Suppressor macrophage treated with lipopolysaccharide for 4 hours (primary cell): ENCODE results near the gene S100A16.
A peak's percentile ranks its signal among the peaks of the same experiment; 100 is the strongest.
"Not testable (repeated sequence)": the region's sequence is repeated elsewhere in the genome, so short reads cannot be mapped to it uniquely, and the experiment has no call there.

Source experiments
- DNase-seq: peaks from one replicate; pipeline ENCODE4 v3.0.0-alpha.2; 2020

Gene S100A16

DNA sequence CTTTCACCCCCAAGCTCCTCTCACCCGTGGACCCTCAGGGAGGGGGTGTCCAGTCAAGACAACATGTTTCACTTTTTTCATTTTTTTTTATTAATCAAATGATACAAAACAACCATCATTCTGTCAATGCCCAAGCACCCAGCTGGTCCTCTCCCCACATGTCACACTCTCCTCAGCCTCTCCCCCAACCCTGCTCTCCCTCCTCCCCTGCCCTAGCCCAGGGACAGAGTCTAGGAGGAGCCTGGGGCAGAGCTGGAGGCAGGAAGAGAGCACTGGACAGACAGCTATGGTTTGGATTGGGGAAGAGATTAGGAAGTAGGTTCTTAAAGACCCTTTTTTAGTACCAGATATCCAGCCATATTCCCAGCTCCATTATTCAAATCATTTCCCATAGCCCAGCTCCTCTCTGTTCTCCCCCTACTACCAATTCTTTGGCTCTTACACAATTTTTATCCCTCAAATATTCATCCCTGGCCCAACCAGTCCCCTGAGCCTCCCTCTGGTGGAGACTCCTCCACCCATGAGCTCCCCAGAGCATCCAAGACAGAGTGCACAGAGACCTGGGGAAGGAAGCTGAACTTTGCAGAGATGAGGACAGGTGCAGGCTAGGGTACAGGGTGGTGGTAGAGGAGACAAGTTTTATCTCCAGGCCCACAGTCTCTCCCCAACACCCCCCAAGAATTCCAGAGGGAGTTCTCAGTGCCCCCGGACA, 1.4 kb upstream of the S100A16 start:
- DNase-seq, result no peak

DNA sequence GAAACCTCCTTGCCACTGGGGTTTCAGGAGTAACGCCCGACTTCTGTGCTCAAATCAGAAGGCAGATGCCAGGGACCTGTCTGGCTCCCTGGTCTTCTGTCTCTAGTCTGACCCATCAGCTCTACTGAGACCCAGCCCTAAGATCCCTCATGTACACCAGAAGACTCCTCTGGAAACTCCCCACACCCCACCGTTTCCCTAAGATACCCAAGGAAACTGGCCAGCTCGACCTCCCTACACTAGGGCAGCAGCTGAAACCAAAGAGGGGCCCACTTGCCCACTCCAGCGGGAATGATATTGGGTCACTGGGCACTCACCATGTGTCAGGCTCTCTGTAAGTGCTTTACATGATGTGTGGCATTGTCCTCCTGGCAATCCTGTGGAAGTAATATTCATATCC, 469 bp upstream of the S100A16 start:
- DNase-seq, result no peak

DNA sequence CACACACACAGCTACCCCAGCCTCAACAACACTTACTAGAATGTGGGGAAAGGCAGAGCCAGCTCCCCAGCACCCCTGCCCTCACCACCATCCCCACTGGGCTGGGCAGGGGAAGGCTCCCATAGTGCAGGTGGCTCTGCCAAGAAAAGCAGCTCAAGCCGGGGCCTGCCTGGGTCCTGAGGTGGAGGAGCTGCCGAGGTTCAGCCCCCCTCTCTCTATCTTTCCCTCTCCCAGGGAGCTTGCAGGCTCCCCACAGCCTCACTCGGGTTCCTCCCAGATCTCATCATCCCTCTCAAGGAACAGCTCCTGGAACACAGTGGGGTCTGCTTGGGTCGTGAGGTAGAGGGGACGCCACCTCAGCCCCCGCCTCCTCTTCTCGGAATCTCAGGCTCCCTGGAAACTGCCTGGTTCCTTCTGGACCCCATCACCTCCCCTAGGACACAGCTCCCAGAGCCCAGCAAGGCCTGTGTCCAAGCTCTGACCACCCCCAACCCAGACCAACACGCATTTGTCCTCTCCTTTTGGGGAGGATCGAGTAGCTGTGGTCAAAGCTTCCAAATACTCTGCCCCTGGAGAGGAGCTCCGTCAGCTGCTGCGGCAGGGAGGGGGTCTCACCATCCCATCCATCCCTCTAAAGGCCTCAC, 704 bp downstream of the S100A16 start:
- DNase-seq, result no peak

DNA sequence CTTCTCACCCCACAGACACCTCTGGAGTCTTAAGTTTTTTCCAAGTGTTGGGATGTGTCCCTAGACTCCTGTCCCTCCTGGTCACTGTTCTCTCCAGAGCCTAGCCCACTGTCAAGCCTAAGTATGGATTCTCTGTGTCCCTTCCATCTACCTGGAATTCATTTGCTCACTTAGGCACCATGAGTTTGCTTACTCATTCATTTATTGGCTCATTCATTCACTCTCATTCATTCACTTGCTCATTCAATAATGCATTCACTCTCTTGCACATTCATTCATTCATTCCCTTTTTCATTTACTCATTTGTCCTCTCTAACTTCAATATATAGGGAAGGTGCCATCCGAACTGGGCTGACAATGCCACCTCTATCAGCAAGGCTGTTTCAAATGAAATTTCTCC, 1.6 kb downstream of the S100A16 start:
- no peak for DNase-seq

DNA sequence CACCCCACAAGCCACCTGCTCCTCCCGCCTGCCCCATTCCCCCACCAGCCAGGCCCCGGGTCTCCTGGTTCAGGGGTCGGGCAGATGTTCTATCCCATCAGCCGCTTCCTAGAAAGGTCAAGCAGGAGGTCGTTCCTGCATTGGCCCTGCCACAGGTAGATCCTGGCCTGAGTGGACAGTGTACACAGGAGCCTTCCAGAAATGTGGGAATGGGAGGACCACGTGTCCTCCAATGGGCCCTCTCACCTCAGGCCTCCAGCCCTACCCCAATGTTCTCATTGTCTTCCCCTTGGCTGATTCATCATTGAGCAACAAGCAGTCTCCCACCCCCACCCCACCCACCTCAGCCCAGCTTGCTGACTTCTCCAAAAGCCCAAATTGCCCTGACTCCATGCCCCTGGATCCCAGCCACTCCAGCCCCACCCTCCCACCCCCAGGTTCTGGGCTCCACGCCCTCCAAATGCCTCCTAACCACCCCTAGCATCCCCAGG, 2.1 kb downstream of the S100A16 start:
- DNase-seq, result peak; percentile 59

DNA sequence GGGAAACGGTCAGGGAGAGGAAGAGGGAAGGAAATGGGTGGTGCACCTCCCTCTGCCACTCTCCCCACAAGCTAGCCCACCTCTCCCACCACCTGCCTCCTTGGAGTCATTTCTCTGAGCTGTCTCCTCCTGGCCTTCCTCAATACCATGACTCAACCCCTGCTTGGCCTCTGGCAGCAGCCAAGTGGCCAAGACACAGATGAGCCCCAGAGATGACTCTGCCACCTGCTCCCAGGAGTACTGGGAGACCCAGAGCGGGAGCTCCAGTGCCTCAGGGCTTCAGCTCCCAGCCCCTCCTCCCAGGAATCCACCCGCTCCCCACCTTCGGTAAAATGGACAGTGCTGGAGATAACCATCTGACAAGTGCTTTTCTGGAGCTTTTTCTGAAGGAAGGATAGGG, 2.6 kb downstream of the S100A16 start:
- DNase-seq, result no peak

DNA sequence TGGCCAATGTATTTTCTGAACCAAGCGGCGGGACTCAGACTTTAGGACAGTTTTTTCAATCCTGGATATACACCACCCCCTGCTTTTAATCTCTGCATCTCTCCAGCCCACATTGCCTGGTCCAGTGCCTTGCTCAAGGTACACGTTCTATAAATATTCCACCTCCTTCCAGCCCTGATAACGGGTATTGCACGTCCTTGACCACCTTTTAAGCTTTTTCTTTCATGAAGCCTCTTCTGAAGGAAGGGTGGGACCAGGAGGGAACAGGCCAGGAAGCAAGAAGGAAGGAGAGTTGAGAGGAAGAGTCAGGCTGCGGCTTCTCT, 3.4 kb downstream of the S100A16 start:
- no peak for DNase-seq

DNA sequence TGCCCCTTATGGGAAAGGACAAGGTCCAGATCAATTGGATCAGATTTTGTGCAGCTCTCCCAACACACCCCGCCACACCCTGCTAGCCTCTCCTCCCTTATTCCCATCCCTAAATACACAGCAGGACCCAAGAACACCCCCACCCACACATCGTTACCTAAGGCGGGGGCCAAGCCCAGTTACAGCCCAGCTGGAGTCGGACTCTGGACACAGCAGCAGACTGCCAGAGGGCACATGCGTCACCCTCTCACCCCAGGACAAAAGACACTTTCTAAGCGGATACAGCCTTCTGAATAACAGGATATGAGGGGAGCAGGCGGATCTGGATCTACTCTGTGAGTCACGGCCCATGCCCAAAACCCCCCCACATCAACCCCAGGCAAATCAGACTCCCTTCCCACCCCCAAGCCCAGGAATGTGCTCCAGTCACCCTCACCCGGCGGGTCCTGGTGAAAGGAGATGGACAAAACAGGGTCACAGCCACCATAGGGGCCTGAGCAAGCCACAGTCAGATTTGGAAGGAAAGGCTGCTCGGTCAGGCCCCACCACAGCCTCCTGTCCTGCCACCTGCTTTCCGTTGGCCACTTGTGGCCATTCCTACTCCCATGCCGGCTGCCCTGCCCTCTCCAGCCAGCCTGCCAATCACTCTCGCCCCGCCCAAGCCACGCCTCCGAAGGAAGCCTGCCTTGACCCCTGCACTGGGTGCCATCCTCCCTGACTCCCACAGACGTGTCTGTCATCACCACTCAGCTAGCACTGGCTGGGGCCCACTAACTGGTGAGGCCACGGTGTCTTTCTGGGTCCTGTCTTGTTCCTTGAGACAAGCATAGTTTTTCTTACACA, 4.0 kb downstream of the S100A16 start:
- DNase-seq, result peak; percentile 54

DNA sequence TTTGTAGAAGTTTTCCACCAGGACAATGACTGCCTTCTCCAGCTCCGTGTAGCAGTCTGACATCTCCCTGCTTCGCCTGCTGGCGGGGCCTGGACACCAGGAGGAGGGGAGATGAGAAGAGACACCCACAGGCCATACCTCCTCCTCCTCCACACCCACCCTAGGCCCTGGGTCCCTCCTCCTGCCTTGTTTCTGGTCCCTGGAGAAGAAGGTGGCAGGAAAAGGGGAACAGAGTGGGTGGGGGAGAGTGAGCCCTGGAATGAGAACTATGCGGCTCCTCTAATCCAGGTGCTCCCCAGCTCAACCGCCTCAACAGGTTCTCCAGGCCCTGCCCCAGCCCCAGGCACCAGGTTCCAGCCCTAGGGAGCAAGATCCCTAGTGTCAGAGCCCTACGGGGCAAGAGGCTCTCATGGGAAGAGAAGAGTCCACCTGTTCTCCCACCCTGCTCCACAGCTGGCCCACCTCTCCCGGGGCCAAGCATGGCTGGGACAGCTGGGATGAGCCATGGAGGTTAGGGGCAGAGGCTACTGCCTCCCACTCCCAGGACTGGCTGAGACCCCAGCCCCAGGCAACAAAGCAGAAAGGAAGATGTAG, 4.8 kb downstream of the S100A16 start:
- DNase-seq, result no peak

DNA sequence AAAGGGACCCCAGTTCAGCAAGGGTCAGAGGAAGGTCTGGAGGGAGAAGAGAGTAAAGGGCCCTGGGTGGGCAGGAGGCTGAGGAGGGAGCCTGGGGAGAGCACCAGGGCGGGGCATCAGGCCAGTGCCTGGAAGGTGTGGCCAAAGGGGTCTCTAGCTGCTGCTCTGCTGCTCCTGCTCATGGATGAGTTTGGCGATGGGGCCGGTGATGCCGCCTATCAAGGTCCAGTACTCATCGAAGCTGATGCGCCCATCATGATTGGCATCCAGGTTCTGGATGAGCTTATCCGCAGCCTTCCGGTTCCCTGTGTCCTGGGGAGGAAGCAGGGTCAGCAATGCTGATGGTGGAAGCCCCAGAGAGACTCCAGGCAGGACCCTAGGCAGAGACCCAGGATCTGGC, 5.6 kb downstream of the S100A16 start:
- no peak for DNase-seq

DNA sequence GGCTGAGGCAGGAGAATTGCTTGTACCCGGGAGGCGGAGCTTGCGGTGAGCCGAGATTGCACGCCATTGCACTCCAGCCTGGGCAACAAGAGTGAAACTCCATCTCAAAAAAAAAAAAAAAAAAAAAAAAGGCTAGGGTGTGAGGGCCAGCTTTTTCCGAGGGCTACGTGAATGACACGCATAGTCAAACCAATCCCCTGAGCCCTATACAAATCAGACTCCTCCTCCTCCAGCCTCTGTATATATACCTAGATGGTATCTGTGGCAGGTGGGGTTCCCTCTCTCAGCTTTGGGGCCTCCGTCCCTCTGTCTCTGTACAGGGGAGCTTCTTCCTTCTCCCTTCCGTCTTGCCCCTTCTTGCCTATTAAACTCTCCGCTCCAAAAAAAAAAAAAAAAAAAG, 6.7 kb downstream of the S100A16 start:
- no peak for DNase-seq

DNA sequence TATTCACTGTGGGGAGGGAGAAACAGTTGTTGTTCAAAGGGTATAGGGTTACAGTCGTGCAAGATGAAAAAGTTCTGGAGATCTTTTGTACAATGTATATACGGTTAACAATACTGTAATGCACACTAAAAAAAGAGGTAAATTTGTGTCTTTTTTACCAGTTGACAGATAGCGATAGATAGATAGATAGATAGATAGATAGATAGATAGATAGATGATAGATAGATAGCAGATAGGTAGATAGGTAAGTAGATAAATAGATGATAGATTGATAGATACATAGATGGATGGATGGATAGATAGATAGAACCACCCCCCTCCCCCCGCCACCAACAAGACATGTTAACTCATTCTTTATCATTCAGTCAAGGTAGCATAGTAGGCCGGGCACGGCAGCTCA, 10.2 kb downstream of the S100A16 start:
- no peak for DNase-seq

DNA sequence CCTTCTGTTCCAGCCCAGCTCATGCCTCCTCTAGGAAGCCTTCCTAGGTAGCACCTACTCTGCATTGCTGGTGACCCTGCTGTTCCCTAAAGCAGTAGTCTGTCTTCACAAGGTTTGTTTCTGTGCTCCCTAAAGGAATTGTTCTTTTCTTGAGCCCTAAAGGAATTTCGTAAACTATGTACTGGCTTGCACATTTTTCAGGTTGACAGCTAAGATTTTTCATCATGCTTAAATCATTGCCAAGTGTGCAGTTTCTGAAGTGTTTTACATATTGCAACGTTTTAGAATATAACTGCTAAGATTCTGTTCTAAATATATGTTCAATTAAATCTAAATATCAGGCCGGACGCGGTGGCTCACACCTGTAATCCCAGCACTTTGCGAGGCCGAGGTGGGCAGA, 13.1 kb downstream of the S100A16 start:
- DNase-seq, result no peak

DNA sequence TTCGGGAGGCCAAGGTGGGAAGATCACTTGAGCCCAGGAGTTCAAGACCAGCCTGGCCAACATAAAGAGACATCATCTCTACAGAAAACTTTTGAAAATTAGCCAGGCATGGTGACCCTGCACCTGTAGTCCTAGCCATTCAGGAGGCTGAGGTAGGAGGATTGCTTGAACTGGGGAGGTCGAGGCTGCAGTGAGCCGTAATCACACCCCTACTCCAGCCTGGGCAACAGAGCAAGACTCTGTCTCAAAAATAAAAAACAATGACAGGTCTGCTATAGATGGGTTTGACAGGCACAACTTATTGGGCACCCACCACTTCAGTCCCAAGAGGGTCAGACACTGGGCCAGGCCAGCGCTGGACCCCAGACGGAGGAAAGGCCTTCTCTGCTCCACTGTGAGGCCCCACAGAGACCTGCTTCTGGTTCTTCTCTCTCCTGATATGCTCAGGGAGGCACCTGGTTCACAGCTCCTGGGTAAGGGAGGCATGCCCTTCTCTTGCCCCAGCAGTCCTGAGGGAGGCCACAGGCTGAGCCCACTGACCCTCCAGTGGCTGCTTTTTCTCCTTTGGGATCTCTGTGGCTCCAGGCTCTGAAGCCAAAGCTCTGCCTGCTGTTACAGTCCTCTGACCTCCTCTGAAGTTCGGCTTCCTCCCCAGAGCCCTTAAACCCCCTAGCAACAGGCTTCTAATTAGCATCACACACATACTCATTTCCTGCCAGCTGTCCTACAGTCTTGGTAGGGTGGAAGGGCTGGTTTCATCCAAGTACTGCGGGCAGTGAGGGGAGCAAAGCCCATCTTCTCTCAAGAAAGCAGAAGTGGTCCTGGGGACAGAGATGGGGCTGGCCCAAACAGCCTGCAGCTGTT, 14.4 kb downstream of the S100A16 start:
- DNase-seq, result peak; percentile 82

DNA sequence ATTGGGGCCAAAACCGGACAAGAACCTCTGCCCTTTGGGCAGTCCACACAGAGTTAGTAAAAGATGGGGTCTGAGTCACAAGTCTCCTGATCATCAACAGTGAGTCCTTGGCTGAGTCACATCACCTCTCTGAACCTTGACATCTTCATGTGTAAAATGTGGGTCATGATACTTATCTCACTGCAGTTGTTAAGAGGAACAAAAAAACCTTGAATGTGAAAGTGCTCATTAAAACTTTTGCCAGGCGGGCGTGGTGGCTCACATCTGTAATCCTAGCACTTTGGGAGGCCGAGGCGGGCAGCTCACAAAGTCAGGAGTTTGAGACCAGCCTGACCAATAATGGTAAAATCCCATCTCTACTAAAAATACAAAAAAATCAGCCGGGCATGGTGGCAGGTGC, 15.7 kb downstream of the S100A16 start:
- peak; percentile 78 for DNase-seq

DNA sequence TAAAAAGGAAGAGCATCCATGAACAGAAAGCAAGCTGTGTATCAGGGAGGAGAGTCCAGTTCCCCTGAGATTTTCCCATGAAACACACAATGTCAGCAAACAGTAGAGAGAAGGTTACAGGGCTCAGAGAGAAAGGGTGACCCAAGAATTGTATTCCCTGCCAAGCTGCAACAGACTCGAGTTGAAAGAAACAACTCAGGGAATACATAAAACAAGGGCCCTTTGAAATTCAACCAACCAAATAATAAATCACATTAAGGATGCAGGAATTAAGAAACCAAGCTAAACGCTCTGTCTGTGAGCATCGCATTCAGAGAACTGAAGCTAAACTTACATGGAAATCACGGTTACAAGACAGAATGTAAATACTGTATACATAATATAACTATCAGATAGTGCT, 20.2 kb downstream of the S100A16 start:
- DNase-seq, result no peak

DNA sequence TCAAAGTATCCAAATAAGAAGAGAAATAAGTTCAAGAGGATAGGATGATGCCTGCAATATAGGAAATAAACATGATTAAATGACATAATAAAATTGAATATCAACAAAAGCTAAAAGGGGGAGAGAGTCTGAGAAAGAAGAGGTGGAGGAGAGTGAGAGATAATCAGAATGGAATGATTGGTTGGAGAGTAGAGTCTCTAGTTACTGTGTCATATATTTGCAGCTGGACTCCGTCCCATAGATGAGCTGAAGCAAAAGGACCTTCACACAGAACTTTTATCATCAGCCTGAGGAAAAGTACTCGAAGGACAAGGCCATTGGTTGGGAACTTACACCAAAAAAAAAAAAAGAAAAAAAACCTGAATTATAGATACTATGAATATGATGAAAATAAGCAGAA, 24.5 kb downstream of the S100A16 start:
- DNase-seq, result no peak

DNA sequence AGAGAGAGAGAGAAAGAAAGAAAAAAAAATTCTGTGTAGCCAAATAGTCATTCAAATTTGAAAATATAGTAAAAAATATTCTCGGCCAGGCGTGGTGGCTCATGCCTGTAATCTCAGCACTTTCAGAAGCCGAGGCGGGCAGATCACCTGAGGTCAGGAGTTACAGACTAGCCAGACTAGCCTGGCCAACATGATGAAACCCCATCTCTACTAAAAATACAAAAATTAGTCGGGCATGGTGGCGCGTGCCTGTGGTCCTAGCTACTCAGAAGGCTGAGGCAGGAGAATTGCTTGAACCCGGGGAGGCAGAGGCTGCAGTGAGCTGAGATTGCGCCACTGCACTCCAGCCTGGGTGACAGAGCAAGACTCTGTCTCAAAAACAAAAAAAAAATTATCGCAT, 24.9 kb downstream of the S100A16 start:
- not testable (repeated sequence) for DNase-seq

DNA sequence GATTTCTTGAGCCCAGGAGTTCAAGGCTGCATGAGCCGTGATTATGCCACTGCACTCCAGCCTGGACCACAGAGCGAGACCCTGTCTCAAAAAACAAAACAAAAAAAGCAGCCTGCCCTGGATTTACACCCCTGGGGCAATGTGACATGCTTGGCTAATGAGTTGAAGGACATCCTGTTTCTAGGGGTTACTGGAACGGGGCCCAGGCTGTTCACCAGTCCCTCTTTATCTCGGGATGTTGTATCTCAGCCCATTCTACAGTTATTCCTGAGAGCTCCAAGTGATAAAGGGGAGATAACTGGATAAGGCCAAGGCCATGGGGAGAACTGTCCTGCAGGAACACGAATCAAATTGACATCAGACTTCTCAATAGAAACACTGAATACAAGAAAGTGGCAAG, 25.6 kb downstream of the S100A16 start:
- no peak for DNase-seq

DNA sequence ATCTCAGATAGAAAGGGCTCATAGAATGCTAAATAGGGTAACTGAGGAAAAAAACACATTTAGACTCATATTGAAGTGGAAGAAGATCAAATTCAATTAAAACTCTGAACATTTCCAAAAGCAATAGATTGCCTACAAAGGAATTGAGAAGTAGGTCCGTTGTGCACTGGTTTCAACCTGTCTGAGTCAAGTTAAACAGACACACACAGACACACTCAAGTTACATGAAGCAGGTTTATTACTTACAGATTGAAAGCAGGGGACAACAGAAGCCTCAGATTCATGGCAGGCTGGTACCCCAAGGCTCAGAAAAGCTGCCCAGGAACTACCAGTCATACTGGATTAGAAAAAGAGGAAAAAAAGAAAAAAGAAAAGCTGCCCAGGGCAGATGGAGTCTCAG, 26.6 kb downstream of the S100A16 start:
- no peak for DNase-seq

DNA sequence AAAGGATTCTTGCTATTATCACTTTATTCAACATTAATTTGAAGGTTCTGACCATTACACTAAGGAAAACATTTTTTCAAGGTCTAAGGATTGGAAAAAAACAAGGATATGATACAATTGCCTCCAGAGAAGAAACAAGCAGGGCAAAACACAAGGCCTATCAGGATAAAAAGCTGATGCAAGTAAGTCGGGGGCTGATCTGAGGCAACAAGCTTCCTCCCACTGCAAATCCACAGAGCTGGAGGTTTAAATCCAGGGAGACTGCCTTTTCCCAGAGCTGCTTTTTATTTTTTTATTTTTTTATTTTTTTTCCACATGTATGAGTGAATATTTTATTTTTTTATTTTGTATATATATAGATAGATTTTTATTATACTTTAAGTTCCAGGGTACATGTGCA, 27.9 kb downstream of the S100A16 start:
- no peak for DNase-seq

DNA sequence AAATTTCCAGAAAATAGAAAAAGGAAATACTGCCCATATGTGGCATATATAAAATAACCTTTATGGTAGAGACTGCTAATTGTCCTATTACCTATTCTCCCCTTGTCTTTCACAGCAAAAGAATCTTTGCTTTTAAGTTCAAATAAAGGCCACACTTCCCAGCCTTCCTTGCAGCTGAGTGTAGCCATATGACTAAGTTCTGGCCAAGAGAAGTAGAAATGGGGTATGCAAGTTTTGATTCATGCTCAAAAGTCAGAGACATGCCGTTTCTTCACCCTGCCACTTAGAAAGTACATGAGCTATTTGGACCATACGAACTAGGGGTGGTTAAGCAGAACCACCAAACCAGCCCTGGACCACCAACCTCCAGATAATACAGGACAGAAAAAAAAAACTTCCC, 29.0 kb downstream of the S100A16 start:
- no peak for DNase-seq

DNA sequence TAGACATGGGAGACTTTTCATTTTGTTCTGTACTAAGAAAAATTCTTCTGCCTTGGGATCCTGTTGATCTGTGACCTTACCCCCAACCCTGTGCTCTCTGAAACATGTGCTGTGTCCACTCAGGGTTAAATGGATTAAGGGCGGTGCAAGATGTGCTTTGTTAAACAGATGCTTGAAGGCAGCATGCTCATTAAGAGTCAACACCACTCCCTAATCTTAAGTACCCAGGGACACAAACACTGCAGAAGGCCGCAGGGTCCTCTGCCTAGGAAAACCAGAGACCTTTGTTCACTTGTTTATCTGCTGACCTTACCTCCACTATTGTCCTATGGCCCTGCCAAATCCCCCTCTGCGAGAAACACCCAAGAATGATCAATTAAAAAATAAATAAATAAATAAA, 29.4 kb downstream of the S100A16 start:
- DNase-seq, result not testable (repeated sequence)
